Kidney (tissue), 14 donors: ENCODE measurements around the gene ZNF664. TPM values are rescaled to one million over a fixed set of nuclear protein-coding genes. Genes with fewer than 3 reads are reported as not detected.

Experiments
- DNase-seq, 5 donors: peaks; one replicate each; pipeline ENCODE4 v3.0.0-alpha.2; 2013 to 2020
- FAIRE-seq: peaks from 2 replicates; lab custom pipeline; 2012; peaks lifted over from hg19 to GRCh38; lab: Jason Lieb, UNC
- H3K27ac ChIP-seq, 2 donors: one replicate each; pipeline ENCODE4 v1.7.0; 2013; ENCODE audit warnings: low read depth in 2 of 2, low read length in 2 of 2, inconsistent platforms in 1 of 2
- H3K27me3 ChIP-seq: one replicate; pipeline ENCODE4 v1.7.1; 2013; ENCODE audit warnings: low read length, inconsistent platforms; ENCODE audit not compliant: control insufficient read depth, insufficient read depth
- H3K36me3 ChIP-seq, 3 donors: one replicate each; pipeline versions ENCODE4 v1.7.0 to v1.7.1; 2013; ENCODE audit warnings: low read length in 3 of 3, control low read depth in 1 of 3, inconsistent platforms in 1 of 3; ENCODE audit not compliant: insufficient read depth in 3 of 3, control insufficient read depth in 2 of 3
- H3K4me1 ChIP-seq, 3 donors: one replicate each; pipeline versions ENCODE4 v1.7.0 to v1.7.1; 2013; ENCODE audit warnings: low read length in 3 of 3, inconsistent platforms in 1 of 3, low read depth in 1 of 3; ENCODE audit not compliant: control insufficient read depth in 2 of 3, insufficient read depth in 2 of 3
- H3K4me3 ChIP-seq, 3 donors: one replicate each; pipeline versions ENCODE4 v1.7.0 to v1.8.1; 2013; ENCODE audit warnings: low read length in 3 of 3, control low read depth in 1 of 3, inconsistent platforms in 1 of 3
- H3K9ac ChIP-seq, 3 donors: one replicate each; pipeline versions ENCODE4 v1.7.0 to v1.7.1; 2013; ENCODE audit warnings: low read length in 3 of 3, control low read depth in 1 of 3, inconsistent platforms in 1 of 3
- H3K9me3 ChIP-seq, 3 donors: one replicate each; pipeline versions ENCODE4 v1.7.0 to v1.7.1; 2013; ENCODE audit warnings: low read length in 3 of 3, control low read depth in 1 of 3, inconsistent platforms in 1 of 3; ENCODE audit not compliant: control insufficient read depth in 2 of 3, insufficient read depth in 1 of 3
- intact Hi-C: fragments of 100-400 bp; cut with DNase I; formaldehyde crosslinking; loops from one replicate; pipeline ENCODE4 v1.11.1; 2022
- polyA plus RNA-seq: library from polyadenylated mRNA; stranded (reverse); fragments of 350-450 nt; fragmentation: Illumina TruSeq; extraction: RNeasy Lipid Tissue Mini Kit (QIAGEN cat#74804); gene quantifications from one replicate; pipeline ENCODE4 v1.2.3, GENCODE V29; 2014; ENCODE audit warnings: low read depth, low replicate concordance; ENCODE audit not compliant: insufficient read depth
- total RNA-seq: library from RNA; stranded (reverse); fragmentation: NEBNext Ultra II Directional; extraction: Animal tissue kit (Norgen Biotek cat#: 25700); gene quantifications from one replicate; pipeline ENCODE4 v1.2.1, GENCODE V29; 2021
- TF ChIP-seq, protein P1 (sequence below): IDR thresholded peaks from 3 replicates; pipeline ENCODE4 v1.5.1; 2012; ENCODE audit warnings: mild to moderate bottlenecking, moderate library complexity, borderline replicate concordance; ENCODE audit not compliant: insufficient read depth; ENCODE audit errors: extremely low read depth
- donor health status: control.
- donor health status: control.
- donor health status: control.
- donor health status: control.
- donor health status: control.
- donor health status: DM: yes; HTN: yes; CAD: no.
- donor health status: Normal renal cell carcinoma (clear cell type).

The ZNF664 gene
- total and polyA plus RNA-seq, 2 donors from 2014 or later: 44.9 to 104 TPM

DNA sequence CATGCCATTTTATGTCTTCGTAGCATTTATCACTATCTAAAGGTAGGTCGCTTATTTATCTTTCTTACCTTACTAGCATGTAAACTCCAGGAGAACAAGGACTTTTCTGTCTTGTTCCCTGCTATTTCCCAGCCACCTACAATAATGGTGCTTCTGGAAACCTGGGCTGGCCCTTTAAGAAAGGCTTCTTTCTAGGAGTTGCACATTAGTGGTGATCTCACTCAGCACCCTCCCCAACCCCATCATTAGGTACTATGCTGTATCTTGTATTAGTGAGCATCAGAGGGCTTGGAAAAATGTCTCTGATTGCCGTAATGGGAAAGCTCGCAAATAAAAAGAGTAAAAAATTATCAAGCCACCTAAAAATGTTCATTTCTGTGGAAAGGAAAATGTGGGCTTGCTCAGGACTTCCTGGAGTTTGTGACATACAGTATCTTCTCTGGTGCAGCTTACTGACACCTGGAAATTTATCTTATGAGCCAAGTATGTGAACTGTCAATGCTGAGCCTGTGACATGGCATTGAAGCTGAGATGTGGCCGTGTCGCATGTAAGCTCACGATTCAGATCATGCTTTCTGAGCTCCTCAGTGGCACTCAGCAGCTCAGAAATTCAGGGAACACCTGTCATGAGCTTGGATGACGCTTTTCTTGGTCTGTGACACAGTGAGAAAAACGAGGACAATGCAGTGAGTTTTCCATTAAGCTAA, 12.8 kb upstream of the ZNF664 start:
- no peak overlapping the region for H3K4me3 ChIP-seq
- peaks cover 0 to 2% (median 0%) of the 10 kb centered on the region in 3 donors for H3K4me1 ChIP-seq
- DNase-seq (no peak), FAIRE-seq (no peak)
- H3K27me3 ChIP-seq: no peaks in the 10 kb centered on the region
- H3K36me3 ChIP-seq: no peaks in the 10 kb centered on the region
- intact Hi-C loops: no loop called here
- TF ChIP-seq, protein P1, sequence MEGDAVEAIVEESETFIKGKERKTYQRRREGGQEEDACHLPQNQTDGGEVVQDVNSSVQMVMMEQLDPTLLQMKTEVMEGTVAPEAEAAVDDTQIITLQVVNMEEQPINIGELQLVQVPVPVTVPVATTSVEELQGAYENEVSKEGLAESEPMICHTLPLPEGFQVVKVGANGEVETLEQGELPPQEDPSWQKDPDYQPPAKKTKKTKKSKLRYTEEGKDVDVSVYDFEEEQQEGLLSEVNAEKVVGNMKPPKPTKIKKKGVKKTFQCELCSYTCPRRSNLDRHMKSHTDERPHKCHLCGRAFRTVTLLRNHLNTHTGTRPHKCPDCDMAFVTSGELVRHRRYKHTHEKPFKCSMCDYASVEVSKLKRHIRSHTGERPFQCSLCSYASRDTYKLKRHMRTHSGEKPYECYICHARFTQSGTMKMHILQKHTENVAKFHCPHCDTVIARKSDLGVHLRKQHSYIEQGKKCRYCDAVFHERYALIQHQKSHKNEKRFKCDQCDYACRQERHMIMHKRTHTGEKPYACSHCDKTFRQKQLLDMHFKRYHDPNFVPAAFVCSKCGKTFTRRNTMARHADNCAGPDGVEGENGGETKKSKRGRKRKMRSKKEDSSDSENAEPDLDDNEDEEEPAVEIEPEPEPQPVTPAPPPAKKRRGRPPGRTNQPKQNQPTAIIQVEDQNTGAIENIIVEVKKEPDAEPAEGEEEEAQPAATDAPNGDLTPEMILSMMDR: no peak
- H3K9me3 ChIP-seq: no peaks in the 10 kb centered on the region
- H3K9ac ChIP-seq: no peak overlapping the region
- H3K27ac ChIP-seq: no peak overlapping the region

DNA sequence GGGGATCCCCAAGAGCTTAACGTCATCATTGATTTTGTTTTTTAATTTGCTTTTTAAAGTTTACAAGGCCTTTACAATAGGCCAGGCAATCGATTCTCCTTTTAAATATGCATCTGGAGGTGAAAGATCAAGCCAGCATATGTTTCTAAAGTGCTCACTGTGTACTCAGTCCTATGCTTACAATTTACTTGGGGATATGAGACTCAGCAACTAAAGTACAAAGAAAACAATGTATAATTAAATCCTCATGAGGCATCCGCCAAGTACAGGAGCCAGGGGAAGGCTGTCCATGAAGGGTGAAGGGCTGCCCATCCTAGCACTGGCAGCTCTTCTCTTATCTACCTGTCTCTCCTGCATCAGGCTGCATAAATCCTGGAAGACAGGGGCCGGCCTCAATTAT, 12.2 kb upstream of the ZNF664 start:
- Histone ChIP-seq H3K9ac (no peak overlapping the region), H3K4me1 (peaks cover 0 to 2% (median 0%) of the 10 kb centered on the region in 3 donors), H3K4me3 (no peak overlapping the region), H3K27me3 (no peaks in the 10 kb centered on the region), H3K9me3 (no peaks in the 10 kb centered on the region), H3K27ac (no peak overlapping the region), H3K36me3 (no peaks in the 10 kb centered on the region)
- FAIRE-seq: no peak
- DNase-seq: no peak
- intact Hi-C loops: no loop called here
- TF ChIP-seq, protein P1: no peak

DNA sequence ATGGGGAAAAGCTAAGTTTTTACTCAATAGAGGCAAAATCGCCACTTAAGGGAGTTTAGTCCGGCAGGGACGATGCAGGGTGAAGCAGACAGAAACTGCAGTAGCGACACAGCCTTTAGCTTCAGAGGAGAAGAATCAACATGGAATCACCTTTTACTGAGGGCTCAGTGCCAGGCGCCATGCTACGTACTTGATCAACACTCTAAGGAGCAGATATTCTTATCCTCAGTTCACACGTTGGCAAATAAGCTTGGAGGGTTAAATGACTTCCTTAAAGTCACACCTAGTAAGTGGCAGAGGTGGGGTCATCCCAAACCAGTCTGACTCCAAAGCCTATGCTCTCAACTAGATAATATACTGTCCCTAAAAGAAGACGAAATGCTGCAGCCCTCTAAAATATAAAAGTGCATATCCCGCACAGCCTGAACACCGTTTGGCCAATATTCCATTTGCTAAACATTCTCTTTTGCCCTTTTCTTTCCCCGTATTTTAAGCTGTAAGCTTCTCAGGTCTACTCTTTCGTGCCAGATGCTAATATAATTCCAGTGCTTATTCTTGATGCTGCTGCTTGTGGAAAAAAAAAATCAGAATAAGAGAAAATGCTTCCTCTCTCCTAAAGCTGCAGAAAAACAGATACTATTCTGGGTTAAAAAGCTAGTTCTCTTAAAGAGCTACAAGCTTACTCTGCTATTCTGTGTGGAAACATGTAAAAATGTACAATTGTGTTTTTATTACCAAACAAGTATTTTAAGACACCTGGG, 11.2 kb upstream of the ZNF664 start:
- no peaks in the 10 kb centered on the region for H3K36me3 ChIP-seq

More for the DNA sequence above, 11.2 kb upstream of the ZNF664 start:
- Histone ChIP-seq H3K4me3 (no peak overlapping the region), H3K9ac (no peak overlapping the region), H3K9me3 (no peaks in the 10 kb centered on the region), H3K27ac (no peak overlapping the region), H3K4me1 (peaks cover 0 to 2% (median 0%) of the 10 kb centered on the region in 3 donors), H3K27me3 (no peaks in the 10 kb centered on the region)
- DNase-seq: peak in 1 of 5 donors; percentile 13
- TF ChIP-seq, protein P1: no peak
- intact Hi-C loops: no loop called here
- FAIRE-seq: no peak
